IMR-90 (cell line): ENCODE data around the gene ZDHHC24.

Source experiments
- CEBPB ChIP-seq: IDR thresholded peaks from 2 replicates; pipeline ENCODE4 v1.6.1; 2012; ENCODE audit warnings: low read depth, low read length, improper control_type of control experiment
- POLR2A ChIP-seq: IDR thresholded peaks from 2 replicates; pipeline ENCODE4 v1.6.1; 2012; ENCODE audit warnings: mild to moderate bottlenecking, low read depth, low read length
- SMC3 ChIP-seq: fragments of 150-350 bp; IDR thresholded peaks from 2 replicates; pipeline ENCODE4 v1.6.1; 2016; ENCODE audit warnings: low read depth, mild to moderate bottlenecking, antibody characterized with exemption, low read length, moderate library complexity

- TF ChIP-seq POLR2A (no peak), SMC3 (no peak), CEBPB (no peak)
Observed at GRCh38 chr11:66531841-66532240, 14.0 kb downstream of the ZDHHC24 start.
